Heart left ventricle (tissue), 13 donors: Measurements from ENCODE around the gene TMEM259.

Source experiments
- CTCF ChIP-seq, 12 donors: fragments of 200-600 bp; sonication (generic) in 4 of 12; IDR thresholded peaks; one replicate each; pipeline versions ENCODE4 v1.5.0 to v1.8.0; 2018 to 2022; ENCODE audit warnings: antibody characterized with exemption in 12 of 12, mild to moderate bottlenecking in 5 of 12
- POLR2A ChIP-seq, 2 donors: fragments of 450-650 bp; IDR thresholded peaks; one replicate each; pipeline ENCODE4 v1.6.1; 2017; ENCODE audit warnings: antibody characterized with exemption in 2 of 2, mild to moderate bottlenecking in 2 of 2, moderate library complexity in 2 of 2
- donor health status: ischemic (EF 13 %, LVEDD 7.1; RV severe dilation, severe dysfunction).
- donor health status: DM: no; HTN: yes; CAD: no.
- donor health status: DM: no; HTN: no; CAD: no.
- donor health status: ischemic (EF 25% LVEDD 6.9; RV normal size, moderate dysfunction).
- donor health status: ischemic (EF 25% LVEDD 5.7; RV mildly dilated, moderate dysfunction).
- donor health status: ischemic (EF 35%, LVEDD 5.7; RV mildly dilated, moderate dysfunction).
- donor health status: nonischemic (EF 11% LVEDD 7.7; RV severe dilation, severe dysfunction).
- donor health status: DM: yes; HTN: yes; CAD: no.
- donor health status: PGD.
- donor health status: ischemic (EF 29% LVEDD 5.4; RV normal size, mild dysfunction).
- donor health status: nonischemic (EF 23%, LVEDD 6.1; RV moderate dilation, normal function).

GRCh38 chr19:1046836-1047695, 26.1 kb upstream of the TMEM259 start:
- TF ChIP-seq POLR2A (IDR thresholded peaks at IDR 0.05) (no peak), CTCF (IDR thresholded peaks at IDR 0.05) (no peak)
